Activated T-cell treated with anti-CD3 and anti-CD28 coated beads for 4 hours (primary cell): Measurements from ENCODE around the gene GP1BB.
"Not testable (repeated sequence)": the region's sequence is repeated elsewhere in the genome, so short reads cannot be mapped to it uniquely, and the experiment has no call there.

Experiments used
- DNase-seq: peaks from one replicate; pipeline ENCODE4 v3.0.0-alpha.2; 2020

The GP1BB gene

DNA sequence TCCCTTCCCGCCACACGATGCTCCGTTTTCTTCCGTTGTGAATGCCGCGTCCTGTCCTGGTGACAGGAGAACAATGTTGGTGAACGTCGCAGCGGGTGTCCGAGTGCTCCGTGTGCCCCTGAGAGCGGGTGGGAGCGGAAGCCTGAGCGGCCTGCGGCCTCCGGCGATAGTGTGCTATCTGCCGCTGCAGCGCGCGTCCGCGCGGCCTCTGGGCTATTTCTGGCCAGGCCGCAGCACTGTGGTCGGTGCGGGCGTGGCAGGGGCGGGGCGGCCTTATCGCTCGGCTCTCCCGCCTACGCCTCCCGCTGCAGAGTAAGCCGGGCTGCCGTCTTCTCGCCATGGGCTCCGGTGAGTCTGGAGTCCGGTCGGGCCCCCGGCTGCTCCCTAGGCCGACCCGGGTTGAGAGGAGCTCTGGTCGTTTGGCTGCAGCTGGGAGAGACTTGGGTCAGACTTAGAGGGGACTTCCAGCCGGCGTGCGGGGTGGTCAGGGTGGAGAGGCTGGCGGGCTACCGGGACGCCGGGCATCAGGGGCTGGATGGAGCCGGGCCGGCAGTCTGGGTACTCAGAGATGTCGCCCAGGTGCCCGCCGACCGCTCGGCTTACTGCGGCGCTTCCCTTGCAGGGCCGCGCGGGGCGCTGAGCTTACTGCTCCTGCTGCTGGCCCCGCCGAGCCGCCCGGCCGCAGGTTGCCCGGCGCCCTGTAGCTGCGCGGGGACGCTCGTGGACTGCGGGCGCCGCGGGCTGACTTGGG lies at the start of gene GP1BB:
TSS of gene GP1BB (plus strand) at position 308 of the 751 bp plus-strand sequence. CDS start at position 339, 31 bp downstream.
- no peak for DNase-seq

DNA sequence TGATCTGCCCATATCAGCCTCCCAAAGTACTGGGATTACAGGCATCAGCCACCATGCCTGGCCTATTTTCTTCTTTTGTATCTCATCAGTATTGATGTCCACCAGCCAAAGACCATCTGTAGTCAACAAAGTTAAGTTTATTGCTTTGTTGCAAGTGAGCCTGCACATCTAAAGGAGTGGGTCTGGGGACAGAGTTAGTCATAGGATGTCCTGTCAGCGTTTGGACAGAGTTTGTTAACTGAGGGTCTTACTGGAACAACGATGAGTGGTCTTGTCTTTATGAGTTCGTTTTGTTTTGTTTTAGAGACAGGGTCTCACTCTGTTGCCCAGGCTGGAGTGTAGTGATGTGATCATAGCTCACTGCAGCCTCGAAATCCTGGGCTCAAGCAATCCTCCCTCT lies 49.7 kb upstream of the GP1BB start:
- no peak for DNase-seq

DNA sequence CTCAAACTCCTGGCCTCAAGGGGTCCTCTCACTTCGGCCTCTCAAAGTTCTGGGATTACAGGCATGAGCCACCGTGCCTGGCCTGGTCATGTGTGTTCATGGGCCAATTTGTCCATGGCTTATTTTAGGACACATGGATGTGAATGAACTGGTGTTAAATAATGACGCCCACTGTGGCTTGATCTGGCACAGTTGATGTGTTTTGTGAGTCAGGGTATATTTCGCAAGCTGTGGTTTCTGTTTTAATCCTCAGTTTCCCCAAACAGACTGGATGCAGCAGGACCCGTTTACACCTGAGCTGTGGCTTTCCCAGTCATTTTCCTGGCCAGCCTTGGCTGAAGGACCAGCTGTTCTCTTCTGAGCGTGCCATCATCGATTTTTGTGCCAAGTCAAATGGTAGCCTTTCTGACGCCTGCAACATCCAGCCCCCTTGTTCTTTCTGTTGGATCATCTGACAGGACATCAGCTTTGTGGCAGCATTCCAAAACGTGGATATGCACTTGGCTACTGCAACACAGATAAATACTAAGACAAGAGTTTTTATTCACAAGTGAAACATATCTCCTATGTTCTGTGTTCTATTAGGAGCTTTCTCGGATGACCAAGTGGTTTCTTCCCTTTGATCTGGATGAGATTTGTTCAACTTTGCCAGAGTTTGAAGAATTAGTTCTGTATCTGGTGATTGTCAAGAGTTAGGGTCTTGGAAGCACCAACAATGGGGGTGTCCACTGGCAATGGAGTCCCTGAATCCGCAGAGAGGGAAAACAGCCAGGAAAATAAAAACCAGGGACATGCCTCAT lies 49.0 kb upstream of the GP1BB start:
- DNase-seq, result no peak

DNA sequence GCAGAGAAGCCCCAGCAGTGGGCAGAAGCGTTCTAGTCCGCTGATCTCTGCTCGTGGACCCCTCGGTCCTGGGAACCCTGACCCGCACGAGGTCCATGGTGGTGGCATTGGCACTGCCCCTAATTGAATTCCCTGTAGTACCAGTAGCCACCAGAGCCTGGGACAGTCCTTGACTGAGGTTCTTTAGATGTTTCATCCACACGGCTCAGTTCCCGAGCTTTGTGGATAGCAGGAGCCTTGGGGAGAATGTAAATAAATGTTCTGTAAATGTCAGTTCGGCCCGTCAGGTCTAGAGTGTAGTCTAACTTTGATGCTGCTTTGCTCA lies 48.4 kb upstream of the GP1BB start:
- no peak for DNase-seq

DNA sequence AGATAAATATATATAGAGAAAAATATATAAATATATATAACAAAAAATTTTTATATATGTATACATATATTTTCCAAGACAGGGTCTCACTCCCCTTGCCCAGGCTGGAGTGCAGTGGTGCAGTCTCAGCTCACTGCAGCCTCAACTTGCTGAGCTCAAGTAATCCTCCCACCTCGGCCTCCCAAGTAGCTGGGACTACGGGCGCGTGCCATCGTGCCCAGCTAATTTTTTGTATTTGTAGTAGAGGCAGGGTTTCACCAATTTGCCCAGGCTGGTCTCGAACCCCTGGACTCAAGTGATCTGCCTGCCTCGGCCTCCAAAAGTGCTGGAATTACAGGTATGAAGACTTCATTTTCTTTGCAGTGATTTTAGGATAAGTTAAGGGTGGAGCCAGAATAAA lies 47.9 kb upstream of the GP1BB start:
- no peak for DNase-seq

DNA sequence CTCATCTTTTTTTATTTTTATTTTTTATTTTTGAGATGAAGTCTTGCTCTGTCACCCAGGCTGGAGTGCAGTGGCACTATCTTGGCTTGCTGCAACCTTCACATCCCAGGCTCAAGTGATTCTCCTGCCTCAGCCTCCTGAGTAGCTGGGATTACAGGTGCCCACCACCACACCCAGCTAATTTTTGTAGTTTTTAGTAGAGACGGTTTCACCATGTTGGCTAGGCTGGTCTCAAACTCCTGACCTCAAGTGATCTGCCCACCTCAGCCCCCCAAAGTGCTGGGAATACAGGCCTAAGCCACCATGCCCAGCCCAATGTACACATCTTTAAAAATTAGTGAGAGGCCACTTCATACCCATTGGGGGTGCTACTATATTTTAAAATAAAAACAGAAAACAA lies 46.9 kb upstream of the GP1BB start:
- not testable (repeated sequence) for DNase-seq

DNA sequence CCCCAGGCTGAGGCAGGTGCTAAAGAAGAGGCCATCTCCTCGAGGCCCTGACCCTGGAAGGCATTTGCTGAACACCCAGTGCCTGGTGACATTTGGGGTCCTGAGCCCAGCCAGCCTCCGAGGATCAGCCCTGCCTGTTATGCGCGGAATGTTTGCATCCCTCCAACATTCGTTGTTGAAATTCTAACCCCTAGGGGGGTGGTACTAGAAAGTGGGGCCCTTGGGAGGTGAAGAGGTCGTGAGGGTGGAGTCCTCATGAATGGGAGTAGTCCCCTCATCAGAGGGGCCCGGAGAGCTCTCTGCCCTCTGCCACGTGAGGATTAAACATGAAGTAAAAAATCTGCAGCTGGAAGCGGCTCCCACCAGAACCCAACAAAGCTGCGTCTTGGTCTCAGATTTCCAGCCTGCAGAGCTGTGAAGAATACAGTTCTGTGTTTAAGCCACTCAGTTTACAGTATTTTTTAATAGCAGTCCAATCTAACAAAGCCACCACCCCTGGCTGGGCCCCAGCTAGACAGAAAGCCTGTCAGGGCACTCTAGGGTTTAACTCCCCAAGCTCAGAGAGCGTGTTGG lies 44.3 kb upstream of the GP1BB start:
- no peak for DNase-seq

DNA sequence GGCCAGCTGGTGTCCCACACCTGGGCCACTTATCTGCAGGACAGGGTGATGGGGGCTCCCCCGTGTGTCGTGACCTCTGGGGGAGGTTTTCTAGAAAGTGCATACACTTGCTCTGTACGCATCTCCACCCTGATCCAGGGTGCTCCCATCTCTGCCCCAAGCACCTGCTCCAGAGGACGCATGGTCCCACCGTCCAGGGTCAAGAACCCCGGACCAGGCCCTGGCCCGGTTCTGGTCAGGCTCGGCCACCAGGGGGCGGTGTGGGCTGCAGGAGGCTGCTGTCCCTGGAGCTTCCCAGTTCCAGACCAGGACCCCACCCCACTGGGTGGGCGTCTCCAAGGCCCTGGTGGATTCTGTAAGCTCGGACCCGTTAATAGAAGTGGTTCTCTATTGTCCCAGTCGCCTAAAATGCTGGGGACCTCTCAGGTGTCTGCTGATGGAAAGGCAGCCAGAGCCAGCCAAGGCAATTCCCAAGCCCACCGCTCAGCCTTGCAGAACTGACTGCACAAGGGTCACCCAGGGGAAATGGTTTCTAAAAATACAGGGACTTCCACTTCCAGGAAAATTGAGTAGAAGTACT lies 43.7 kb upstream of the GP1BB start:
- peak; percentile 40 for DNase-seq

DNA sequence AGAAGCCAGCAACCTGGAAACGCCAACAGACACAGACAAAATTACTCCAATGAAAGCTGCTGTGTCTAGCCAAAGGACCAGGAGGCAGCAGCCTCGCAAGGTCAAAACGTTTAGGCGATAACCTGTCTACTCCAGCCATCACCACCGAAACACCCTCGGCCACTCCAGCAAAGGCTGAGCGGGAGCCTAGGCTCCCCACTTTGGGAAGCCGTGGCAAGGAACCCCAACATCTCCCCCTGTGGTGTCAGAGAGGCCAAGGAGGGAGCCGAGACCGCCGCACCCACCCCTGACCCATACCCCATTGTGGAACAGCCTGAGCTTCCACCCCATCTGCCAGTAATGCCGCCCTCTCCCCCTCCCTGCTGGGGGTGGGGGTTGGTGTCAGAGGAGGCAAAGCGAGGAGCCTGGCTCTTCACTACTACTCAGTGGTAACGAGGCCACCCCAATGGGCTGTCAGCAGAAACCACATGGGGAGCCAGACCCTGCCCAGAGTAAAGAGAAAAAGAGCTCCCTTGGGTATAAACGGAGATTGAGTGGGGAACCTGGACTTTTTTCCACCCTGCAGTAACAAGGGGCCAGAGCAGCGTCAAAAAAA lies 43.0 kb upstream of the GP1BB start:
- no peak for DNase-seq

DNA sequence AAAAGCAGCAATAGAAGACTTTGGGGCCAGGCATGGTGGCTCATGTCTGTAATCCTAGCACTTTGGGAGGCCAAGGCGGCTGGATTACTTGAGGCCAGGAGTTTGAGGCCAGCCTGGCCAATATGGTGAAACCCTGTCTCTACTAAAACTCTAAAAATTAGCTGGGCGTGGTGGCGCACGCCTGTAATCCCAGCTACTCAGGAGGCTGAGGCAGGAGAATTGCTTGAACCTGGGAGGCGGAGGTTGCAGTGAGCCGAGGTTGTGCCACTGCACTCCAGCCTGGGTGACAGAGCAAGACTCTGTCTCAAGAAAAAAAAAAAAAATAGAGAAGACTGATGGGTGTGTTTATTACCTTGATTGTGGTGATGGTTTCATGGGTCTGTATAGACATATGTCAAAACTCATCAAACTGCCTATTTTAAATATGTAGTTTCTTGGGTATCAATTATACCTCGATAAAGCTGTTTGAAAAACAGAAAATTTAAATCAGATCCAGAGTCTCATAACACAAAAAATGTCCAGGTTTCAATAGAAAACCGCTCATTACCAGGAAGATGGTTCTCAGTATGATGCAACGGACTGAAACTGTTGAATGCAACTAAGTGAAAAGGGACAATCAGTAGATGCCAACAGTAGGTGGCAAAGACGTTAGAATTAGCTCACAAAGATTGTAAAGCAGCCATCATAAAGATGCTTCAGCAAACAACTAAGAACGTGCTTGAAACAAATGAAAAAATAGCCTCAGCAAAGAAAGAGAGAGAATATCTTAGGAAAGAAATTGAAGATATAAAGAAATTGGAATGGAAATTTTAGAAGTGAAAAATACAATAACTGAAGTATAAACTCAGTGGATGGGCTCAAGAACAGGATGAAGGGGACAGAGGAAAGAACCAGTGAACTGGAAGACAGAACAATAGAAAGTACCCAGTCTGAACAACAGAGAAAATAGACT lies 42.2 kb upstream of the GP1BB start:
- no peak for DNase-seq

DNA sequence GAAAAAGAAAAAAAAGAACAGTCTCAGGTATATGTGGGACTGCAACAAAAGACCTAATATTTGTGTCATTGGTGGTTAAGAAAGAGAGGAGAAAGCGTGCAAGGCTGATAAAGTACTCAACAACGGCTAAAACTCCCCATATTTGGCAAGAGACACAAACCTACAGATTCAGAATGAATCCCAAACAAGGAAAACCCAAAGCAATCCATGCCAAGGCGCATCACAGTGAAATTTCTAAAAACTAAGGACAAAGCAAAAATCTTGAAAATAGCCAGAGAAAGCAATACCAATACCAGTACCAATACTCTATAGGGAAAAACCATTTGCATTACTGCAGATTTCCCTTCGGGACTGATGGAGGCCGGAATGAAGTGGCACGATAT lies 41.5 kb upstream of the GP1BB start:
- no peak for DNase-seq

DNA sequence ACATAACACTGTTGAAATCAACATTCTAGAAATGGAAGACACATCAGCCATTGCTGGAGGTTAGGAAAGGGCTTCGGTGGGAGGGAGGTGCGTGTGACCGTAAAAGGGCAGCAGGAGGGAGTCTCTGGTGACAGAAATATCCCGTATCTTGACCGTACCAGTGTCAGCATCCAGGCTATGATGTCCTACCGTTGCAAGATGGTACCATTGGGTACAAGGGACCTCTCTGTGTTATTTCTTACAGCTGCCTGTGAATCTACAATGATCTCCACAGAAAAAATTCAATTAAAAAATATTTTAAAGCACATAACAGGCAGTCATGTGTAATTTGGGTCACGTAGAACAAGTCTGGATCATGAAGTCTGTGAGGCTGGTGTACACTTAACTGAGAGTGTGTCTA lies 36.4 kb upstream of the GP1BB start:
- DNase-seq, result no peak

DNA sequence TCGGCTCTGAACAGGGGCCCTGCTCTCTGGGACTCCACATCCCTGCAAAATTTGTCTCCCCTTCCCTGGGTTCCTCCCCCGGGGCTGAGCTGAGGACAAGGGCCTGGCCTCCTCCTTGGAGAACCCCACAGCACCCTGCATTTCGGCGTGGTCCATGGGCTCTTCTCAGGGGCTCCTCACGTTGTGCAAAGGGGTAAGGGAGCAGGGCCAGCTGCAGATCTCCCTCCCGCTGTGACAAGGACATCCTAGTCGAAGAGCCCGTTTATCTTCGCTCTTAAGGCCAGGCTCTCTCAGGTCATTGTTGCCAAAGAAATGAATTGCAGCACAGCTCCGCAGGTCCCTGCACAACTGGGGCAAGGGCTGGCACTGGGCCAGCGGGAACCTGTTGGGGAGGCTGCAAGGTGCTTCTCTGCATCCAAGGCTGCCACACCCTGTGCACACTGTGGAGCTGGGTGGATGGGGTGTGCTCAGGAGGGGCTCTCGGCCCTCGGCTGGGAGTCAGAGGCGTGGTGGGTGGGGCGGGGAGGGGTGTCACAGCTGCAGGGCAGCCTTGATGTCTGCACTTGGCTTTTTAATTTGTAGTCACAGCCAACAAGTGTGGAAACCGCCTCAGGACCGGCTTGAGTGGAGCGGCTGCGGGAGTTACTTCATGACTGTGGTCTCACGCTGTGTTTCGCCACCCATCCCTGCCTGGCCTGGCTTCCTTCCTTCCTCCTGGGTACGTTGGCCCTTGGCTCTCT lies 35.6 kb upstream of the GP1BB start:
- no peak for DNase-seq

DNA sequence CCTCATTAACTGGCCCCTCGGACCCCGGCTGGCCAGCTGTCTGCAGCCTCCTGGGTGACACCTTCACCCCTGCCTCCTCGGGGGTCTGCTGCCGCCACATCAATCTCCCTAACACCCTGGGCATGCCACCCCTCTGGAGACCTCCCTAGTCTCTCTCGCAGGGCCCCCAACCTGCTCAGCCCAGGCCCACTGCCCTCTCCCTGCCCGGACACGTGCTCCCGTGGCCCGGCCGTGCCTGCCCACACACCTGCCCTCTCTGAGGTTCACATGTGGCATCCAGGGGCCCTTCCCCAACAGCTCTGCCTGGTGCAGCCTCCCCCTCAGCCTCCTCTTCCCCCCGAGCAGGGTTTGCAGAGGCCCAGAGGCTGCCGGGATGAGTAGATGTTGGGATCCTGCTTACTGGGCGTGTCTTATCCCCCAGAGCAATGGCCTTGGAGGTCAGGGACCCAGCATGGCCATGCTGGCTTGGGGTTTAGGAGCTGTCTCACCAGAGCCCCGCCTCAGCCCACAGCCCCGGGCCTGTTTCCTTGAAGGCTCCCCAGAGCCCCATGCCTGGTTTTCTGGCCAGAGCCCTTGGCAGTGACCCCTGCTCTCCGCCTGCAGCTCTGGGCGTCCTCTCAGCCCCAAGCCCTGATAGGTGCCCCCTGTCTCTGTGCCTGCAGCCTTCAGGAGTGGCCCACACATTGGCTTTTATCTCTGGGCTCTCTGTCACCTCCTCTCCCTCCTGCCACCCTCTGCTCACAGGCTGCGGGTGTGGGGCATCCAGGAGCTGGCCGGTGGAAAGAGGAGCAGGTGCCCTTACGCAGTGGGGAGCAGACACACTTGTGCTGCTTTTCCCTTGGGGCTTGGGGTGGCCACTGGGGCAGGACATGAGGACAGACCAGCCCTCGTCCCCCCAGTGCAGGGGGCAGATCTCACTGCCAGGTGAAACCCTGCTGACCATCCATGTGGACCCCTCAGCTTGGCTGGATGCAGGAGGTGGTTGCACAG lies 34.7 kb upstream of the GP1BB start:
- no peak for DNase-seq

DNA sequence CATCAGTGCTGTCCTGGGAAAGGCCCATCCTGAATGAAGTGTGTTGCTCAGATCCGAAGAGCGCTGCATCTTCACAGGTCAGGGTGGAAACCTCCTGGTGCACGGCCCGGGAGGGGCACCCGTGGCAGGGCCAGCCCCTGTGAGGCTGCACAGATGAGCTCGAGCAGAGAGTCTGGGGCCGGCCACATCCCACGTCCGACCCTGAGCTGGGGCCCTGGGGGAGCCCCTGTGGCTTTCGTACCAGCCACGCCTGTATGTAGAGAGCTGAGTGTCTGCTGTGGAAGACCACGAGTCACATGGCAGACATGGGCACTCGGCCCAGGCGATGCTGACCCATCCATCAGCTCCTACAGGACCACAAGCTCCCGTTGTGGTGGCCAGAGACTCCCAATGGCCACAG lies 33.9 kb upstream of the GP1BB start:
- no peak for DNase-seq

DNA sequence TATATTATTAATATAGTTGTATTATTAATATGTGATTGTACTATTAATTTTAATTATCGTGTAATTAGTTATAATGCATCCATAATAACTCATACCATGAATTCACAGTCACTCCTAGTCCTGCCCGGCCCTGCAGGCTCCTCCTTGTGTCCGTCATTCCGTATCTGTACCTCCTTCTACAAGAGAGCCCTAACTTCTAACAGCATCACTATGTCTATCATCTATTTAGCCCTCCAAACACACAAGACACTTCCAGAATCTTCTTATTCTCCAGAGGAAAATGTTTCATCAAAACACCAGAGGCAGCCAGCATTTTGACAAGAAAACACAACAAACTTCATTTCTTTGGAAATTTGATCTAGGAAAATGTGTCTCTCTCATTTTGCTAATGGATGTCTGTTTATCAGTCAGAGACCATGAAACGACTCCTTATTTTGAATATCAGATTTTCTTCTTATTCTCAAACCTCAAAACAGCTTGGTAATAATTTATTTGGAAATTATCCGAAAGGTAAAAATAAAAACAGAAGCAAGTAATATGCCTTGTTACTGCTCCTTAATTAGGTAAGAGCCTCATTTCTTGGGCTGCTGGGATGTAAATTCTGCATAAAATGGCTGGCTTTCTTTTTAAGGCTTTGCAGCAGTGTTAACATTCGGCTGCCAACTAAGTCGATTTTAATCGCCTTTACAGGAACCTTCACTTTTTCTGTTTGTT lies 32.2 kb upstream of the GP1BB start:
- no peak for DNase-seq

DNA sequence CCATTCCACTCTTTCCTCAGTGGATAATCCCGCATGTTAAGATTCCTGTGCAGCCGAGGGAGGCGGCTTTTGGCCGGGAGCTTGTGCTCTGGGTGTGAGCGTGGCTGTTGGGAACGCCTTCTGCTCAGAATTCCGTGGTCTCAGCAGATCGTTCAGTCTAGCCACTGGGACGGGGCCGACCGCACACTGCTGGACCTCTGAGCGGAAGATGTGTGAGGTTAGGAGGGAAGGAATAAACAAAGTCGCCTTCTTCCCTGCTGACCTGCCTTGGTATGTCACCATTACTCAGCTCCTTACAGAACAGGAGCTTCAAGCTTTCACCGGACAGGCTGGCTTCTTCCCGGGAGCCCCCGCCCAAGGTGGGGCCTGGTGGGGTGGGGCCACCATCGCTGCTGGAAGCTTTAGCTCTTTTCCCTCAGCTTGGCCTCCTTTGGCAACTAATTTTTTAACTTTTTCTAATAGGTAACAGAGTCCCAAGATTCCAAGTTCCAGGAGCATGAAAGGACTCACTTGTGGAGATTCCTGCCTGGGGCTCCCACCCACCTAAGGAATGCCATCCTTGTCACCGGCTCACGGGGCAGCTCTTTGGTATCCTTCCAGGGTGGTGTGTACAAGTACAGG lies 31.5 kb upstream of the GP1BB start:
- no peak for DNase-seq

DNA sequence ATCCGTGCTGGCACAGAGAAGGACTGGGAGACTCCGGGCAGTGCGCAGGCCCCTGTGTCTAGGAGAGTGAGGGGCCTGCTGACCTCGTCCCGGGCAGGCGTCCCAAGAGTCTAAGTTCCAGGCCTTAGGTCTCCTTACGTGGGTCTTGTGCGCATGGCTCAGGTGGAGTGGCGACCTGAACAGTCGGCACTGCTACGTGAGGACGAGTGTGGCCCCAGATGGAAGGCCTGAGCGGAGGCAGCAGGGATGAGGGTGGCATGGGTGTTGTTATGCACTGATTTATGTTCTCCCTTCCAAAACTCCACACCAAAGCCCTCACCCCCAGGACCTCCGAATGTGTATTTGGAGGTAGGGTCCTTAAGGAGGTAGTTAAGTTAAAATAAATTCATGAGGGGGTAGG lies 29.8 kb upstream of the GP1BB start:
- DNase-seq, result no peak
